Endothelial cell (in vitro differentiated cells): ENCODE measurements around the gene NLGN2. TPM values are rescaled to one million over a fixed set of nuclear protein-coding genes. Genes with fewer than 3 reads are reported as not detected.

Experiments used
- DNase-seq: peaks from one replicate; pipeline ENCODE4 v3.0.0; 2021; ENCODE audit warnings: low spot score
- H3K27ac Mint-ChIP-seq: one replicate; pipeline ENCODE4 v1.8.0; 2021; ENCODE audit warnings: mixed read lengths, inconsistent platforms; ENCODE audit not compliant: unreplicated experiment
- H3K27me3 Mint-ChIP-seq: one replicate; pipeline ENCODE4 v1.8.0; 2021; ENCODE audit warnings: mild to moderate bottlenecking, moderate library complexity, mixed read lengths, inconsistent platforms; ENCODE audit not compliant: unreplicated experiment
- H3K36me3 Mint-ChIP-seq: one replicate; pipeline ENCODE4 v1.8.0; 2021; ENCODE audit warnings: mild to moderate bottlenecking, low read depth, mixed read lengths, inconsistent platforms; ENCODE audit not compliant: unreplicated experiment
- H3K4me1 Mint-ChIP-seq: one replicate; pipeline ENCODE4 v1.8.0; 2021; ENCODE audit warnings: mild to moderate bottlenecking, mixed read lengths, inconsistent platforms; ENCODE audit not compliant: unreplicated experiment
- H3K4me3 Mint-ChIP-seq: one replicate; pipeline ENCODE4 v1.8.0; 2021; ENCODE audit warnings: mild to moderate bottlenecking, mixed read lengths, inconsistent platforms; ENCODE audit not compliant: unreplicated experiment
- H3K9me3 Mint-ChIP-seq: one replicate; pipeline ENCODE4 v1.8.0; 2021; ENCODE audit warnings: mixed read lengths, inconsistent platforms; ENCODE audit not compliant: unreplicated experiment
- total RNA-seq: library from RNA; stranded (reverse); fragmentation: NEBNext Ultra II Directional; extraction: Animal tissue kit (Norgen Biotek cat#: 25700); gene quantifications from one replicate; pipeline ENCODE4 v1.2.1, GENCODE V29; 2021; ENCODE audit not compliant: unreplicated experiment
- TF ChIP-seq, protein P1 (sequence below): fragments of 200-600 bp; sonication (generic); IDR thresholded peaks from one replicate; pipeline ENCODE4 v1.5.0; 2021; ENCODE audit warnings: antibody characterized with exemption; ENCODE audit not compliant: unreplicated experiment

NLGN2 gene
- total RNA-seq, 1 donor from 2014 or later: 54.8 TPM

DNA sequence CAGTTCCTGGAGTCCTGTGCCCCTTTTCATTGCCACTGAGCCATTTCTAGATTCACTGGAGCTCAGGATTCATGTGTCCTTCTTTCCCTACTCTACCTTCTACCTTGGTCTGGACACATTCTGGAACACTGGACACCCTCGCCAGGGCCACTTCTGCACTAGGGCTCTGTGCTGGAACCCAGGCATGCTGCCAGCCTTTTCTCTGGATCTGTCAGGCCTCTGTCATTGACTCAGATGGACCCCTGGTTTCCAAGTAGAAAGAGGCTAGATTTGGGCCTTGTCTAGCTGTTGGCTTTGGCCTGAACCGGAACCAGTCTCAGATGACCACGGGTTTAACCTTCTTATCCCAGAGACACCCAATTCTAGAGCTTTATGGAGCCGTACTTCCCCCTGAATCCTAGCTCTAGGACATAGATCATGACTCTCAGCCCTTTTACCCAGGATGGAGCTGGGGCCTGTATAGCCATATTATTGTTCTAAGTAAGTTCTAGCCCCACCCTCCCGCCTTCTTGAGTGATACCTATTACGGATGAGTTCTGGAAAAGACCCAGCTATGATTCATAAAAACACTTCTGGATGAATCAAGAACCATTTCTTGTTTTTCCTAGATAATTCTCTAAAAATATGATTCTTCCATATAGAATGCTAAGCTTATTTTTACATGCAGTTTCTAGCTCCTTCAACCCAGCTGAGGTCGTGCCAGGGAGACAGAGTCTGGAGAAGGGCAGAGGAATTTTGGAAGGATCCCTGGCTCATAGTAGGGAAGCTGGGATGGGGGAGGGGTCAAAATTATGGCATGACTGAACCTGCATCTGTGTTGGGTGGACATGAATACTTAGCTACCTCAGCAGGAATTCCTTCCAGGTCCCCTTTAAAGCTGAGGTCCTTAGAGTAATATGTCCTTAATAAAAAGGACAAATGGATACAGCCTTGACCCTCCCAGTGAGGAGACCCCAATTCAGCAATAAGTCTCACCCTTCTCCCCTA lies 36.1 kb downstream of the NLGN2 start:
- Mint-ChIP-seq H3K27me3 (peaks cover 24% of the 10 kb centered on the region), H3K36me3 (no peaks in the 10 kb centered on the region), H3K27ac (peak overlapping the region; percentile 48), H3K9me3 (no peaks in the 10 kb centered on the region), H3K4me3 (peak overlapping the region; percentile 65), H3K4me1 (peaks cover 35% of the 10 kb centered on the region)
- TF ChIP-seq, protein P1, sequence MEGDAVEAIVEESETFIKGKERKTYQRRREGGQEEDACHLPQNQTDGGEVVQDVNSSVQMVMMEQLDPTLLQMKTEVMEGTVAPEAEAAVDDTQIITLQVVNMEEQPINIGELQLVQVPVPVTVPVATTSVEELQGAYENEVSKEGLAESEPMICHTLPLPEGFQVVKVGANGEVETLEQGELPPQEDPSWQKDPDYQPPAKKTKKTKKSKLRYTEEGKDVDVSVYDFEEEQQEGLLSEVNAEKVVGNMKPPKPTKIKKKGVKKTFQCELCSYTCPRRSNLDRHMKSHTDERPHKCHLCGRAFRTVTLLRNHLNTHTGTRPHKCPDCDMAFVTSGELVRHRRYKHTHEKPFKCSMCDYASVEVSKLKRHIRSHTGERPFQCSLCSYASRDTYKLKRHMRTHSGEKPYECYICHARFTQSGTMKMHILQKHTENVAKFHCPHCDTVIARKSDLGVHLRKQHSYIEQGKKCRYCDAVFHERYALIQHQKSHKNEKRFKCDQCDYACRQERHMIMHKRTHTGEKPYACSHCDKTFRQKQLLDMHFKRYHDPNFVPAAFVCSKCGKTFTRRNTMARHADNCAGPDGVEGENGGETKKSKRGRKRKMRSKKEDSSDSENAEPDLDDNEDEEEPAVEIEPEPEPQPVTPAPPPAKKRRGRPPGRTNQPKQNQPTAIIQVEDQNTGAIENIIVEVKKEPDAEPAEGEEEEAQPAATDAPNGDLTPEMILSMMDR: no peak
- no peak for DNase-seq

DNA sequence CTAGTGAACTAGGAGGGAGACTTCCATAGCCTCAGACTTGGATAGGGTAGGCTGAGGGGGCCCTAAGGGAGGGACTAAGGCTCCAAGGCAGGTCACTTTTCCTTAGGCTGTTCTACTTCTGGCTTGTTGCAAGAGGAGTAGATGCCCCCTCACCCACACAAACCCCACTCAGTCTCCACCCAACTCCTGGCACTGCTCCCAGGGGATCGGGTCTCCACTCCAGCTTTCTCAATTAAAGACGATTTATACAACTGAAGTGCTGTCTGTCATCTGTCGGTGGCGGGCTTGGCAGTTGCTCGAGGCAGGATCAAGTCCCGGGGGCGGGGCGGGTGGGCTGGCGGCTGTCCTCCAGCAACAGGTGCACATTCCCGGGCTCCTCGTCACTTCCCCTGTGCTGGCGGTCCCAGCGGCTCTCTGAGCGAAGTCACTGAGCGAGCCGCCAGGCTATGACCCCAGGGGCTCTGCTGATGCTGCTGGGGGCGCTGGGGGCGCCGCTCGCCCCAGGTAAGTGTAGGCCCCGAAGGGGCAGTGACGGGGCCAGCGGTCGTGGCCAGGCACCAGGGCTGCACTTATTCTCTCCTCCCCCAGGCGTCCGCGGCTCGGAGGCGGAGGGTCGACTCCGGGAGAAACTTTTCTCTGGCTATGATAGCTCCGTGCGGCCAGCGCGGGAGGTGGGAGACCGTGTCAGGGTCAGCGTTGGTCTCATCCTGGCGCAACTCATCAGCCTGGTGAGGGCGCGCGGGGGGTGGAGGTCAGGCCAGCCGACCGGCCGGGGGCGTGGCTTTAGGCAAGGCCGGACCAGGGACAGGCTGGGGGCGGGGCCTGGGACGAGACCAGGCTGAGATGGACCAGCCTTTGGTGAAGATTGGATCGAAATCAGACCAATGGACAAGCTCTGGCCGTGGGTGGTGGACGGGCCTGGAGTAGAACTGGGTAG lies 37.3 kb downstream of the NLGN2 start, which contains the start of gene CHRNB1:
Gene CHRNB1, plus strand, starts transcription at position 380 of the 937 bp plus-strand sequence. Its CDS starts 67 bp downstream, at position 447.
- DNase-seq: peak; percentile 79
- H3K9me3 Mint-ChIP-seq: no peaks in the 10 kb centered on the region
- H3K4me1 Mint-ChIP-seq: peaks cover 31% of the 10 kb centered on the region
- H3K27me3 Mint-ChIP-seq: peaks cover 20% of the 10 kb centered on the region
- peak within 1 kb of the TSS; percentile 24 for H3K27ac Mint-ChIP-seq
- peak within 1 kb of the TSS; percentile 89 for H3K4me3 Mint-ChIP-seq
- TF ChIP-seq, protein P1: no peak
- H3K36me3 Mint-ChIP-seq: no peaks in the 10 kb centered on the region

DNA sequence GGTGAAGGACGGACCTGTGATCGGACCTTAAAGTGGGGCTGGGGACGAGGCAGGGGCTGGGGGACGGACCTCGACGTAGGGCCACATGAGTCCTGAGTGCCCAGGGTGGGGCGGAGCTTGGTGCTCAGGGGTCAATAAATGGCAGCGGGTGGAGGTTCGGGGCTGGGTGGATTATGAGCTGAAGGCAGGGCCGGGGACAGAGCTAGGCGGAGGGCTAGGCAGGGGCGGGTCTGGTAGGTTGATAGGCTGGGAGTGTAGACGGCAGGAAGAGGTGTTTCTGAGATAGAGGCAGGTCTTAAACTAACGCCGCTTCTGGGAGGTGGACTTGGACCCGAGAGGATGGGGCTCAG lies 37.9 kb downstream of the NLGN2 start:
- no peaks in the 10 kb centered on the region for H3K36me3 Mint-ChIP-seq
- DNase-seq: no peak
- peak overlapping the region; percentile 89 for H3K4me3 Mint-ChIP-seq
- peaks cover 18% of the 10 kb centered on the region for H3K27me3 Mint-ChIP-seq
- H3K9me3 Mint-ChIP-seq: no peaks in the 10 kb centered on the region
- H3K4me1 Mint-ChIP-seq: peaks cover 31% of the 10 kb centered on the region
- H3K27ac Mint-ChIP-seq: peak overlapping the region; percentile 24
- TF ChIP-seq, protein P1: no peak

DNA sequence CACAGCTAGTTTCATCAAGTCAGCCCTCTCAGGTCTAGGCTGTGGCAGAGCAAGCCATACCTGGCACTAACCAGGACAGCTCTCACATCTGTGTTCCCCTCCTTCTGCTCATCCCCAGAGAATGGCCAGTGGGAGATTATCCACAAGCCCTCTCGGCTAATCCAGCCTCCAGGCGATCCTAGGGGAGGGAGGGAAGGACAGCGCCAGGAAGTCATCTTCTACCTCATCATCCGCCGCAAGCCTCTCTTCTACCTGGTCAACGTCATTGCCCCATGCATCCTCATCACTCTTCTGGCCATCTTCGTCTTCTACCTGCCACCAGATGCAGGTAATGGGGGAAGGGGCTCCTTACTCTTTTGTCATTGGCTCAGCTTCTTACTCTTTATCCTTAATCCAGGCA lies 40.8 kb downstream of the NLGN2 start:
- Mint-ChIP-seq H3K4me1 (peaks cover 17% of the 10 kb centered on the region), H3K27me3 (peaks cover 9% of the 10 kb centered on the region), H3K4me3 (no peak overlapping the region), H3K9me3 (no peaks in the 10 kb centered on the region), H3K36me3 (no peaks in the 10 kb centered on the region), H3K27ac (no peak overlapping the region)
- TF ChIP-seq, protein P1: no peak
- DNase-seq: no peak
